GM12878 (cell line): ENCODE measurements around the gene SRP14.

ENCODE experiments used
- DPF2 ChIP-seq: fragments of 450-650 bp; IDR thresholded peaks from 2 replicates; pipeline ENCODE4 v1.6.1; 2017; ENCODE audit warnings: mild to moderate bottlenecking
- ELK1 ChIP-seq: IDR thresholded peaks from 2 replicates; pipeline ENCODE4 v1.6.1; 2012; ENCODE audit warnings: low read depth, low read length, improper control_type of control experiment
- POLR2A ChIP-seq: IDR thresholded peaks from 2 replicates; pipeline ENCODE4 v1.6.1; 2011; ENCODE audit warnings: low read depth, mild to moderate bottlenecking, low read length
- RAD21 ChIP-seq: IDR thresholded peaks from 2 replicates; pipeline ENCODE4 v1.6.1; 2011; ENCODE audit warnings: mild to moderate bottlenecking, low read depth, low read length, moderate library complexity; ENCODE audit not compliant: insufficient read depth
- SRF ChIP-seq, 2 experiments: IDR thresholded peaks; 2 replicates each; pipeline ENCODE4 v1.6.1; 2011; ENCODE audit warnings: low read depth in 2 of 2, low read length in 2 of 2, mild to moderate bottlenecking in 1 of 2, moderate library complexity in 1 of 2

- TF ChIP-seq DPF2 = no peak
- no peak for TF ChIP-seq POLR2A
- TF ChIP-seq RAD21 = no peak
- no peak for TF ChIP-seq SRF (IDR thresholded peaks at IDR 0.05; ENCODE audit: low read depth in 2 of 2, low read length in 2 of 2)
- no peak for TF ChIP-seq ELK1
Measured at GRCh38 chr15:40087068-40087810, 48.3 kb upstream of the SRP14 start.
